ENCODE results near the gene CCNA2.

GRCh38 chr4:121769341-121769740 lies 54.3 kb downstream of the CCNA2 start:
- TF ChIP-seq CTCF (IDR thresholded peaks at IDR 0.05; ENCODE audit: poor library complexity) (no peak), EZH2 (IDR thresholded peaks at IDR 0.05; ENCODE audit: borderline replicate concordance) (no peak), EZH2phosphoT487 (IDR thresholded peaks at IDR 0.05; ENCODE audit: low read depth, severe bottlenecking, unreplicated experiment) (no peak)

All from hepatocyte (in vitro differentiated cells).